Loucy (cell line): Measurements from ENCODE around the gene PRKRIP1.

Source experiments
- H2AFZ ChIP-seq: fragments of 200-600 bp; sonication (generic); 2 replicates; pipeline ENCODE4 v1.6.0; 2016; ENCODE audit warnings: antibody characterized with exemption, mild to moderate bottlenecking, low read length, moderate library complexity
- H3F3A ChIP-seq: fragments of 200-600 bp; 2 replicates; pipeline ENCODE4 v1.6.0; 2016; ENCODE audit warnings: antibody characterized with exemption, low read depth, mild to moderate bottlenecking
- H3K27me3 ChIP-seq: fragments of 200-600 bp; sonication (generic); 2 replicates; pipeline ENCODE4 v1.6.1; 2014; ENCODE audit warnings: low read length, mild to moderate bottlenecking; ENCODE audit not compliant: insufficient read depth, poor library complexity, severe bottlenecking
- H3K36me3 ChIP-seq: fragments of 200-600 bp; sonication (generic); 2 replicates; pipeline ENCODE4 v1.6.1; 2016; ENCODE audit warnings: low read length; ENCODE audit not compliant: insufficient read depth
- H3K4me1 ChIP-seq: fragments of 200-600 bp; sonication (generic); 2 replicates; pipeline ENCODE4 v1.5.1; 2014; ENCODE audit warnings: low read length, mild to moderate bottlenecking; ENCODE audit not compliant: insufficient read depth, poor library complexity, severe bottlenecking
- H3K4me2 ChIP-seq: fragments of 200-600 bp; sonication (generic); 2 replicates; pipeline ENCODE4 v1.6.0; 2014; ENCODE audit warnings: antibody characterized with exemption, low read length, low read depth, mild to moderate bottlenecking; ENCODE audit not compliant: poor library complexity, severe bottlenecking
- H3K4me3 ChIP-seq: fragments of 200-600 bp; sonication (generic); 2 replicates; pipeline ENCODE4 v1.5.1; 2014; ENCODE audit warnings: low read length, mild to moderate bottlenecking, mixed read lengths; ENCODE audit not compliant: poor library complexity, severe bottlenecking
- H3K79me2 ChIP-seq: fragments of 200-600 bp; sonication (generic); 2 replicates; pipeline ENCODE4 v1.6.1; 2014; ENCODE audit warnings: low read length; ENCODE audit not compliant: insufficient read depth
- H3K9ac ChIP-seq: fragments of 200-600 bp; sonication (generic); 2 replicates; pipeline ENCODE4 v1.6.0; 2014; ENCODE audit warnings: mild to moderate bottlenecking, low read depth, low read length, moderate library complexity; ENCODE audit not compliant: poor library complexity, severe bottlenecking
- H3K9me2 ChIP-seq: fragments of 200-600 bp; sonication (generic); replicated peaks from 2 replicates; pipeline ENCODE4 v1.6.1; 2016; ENCODE audit warnings: low read depth, low read length, mixed read lengths
- H3K9me3 ChIP-seq: fragments of 200-600 bp; sonication (generic); 2 replicates; pipeline ENCODE4 v1.6.1; 2014; ENCODE audit warnings: mild to moderate bottlenecking, antibody characterized with exemption, low read length, low read depth; ENCODE audit not compliant: insufficient read depth
- H4K20me1 ChIP-seq: fragments of 200-600 bp; sonication (generic); 2 replicates; pipeline ENCODE4 v1.6.0; 2014; ENCODE audit warnings: antibody characterized with exemption, low read length, mild to moderate bottlenecking; ENCODE audit not compliant: insufficient read depth, poor library complexity, severe bottlenecking
- CTCF ChIP-seq: fragments of 200-600 bp; sonication (generic); conservative IDR thresholded peaks from 2 replicates; pipeline ENCODE4 v1.5.1; 2014; ENCODE audit warnings: mild to moderate bottlenecking, antibody characterized with exemption, low read length
- EZH2phosphoT487 ChIP-seq: fragments of 200-600 bp; IDR thresholded peaks from 2 replicates; pipeline ENCODE4 v1.6.1; 2018; ENCODE audit warnings: antibody characterized with exemption, mild to moderate bottlenecking, moderate library complexity, borderline replicate concordance

Gene PRKRIP1

GRCh38 chr7:102447311-102447710 lies 51.1 kb downstream of the PRKRIP1 start:
- Histone ChIP-seq H2AFZ (no peak overlapping the region), H3K4me2 (no peak overlapping the region), H3F3A (no peaks in the 10 kb centered on the region), H3K27me3 (no peaks in the 10 kb centered on the region), H3K36me3 (peaks cover 21% of the 10 kb centered on the region; the same call in 1 of the 2 replicates), H3K79me2 (no peaks in the 10 kb centered on the region), H3K4me3 (no peak overlapping the region), H3K9me3 (no peaks in the 10 kb centered on the region), H4K20me1 (no peaks in the 10 kb centered on the region), H3K4me1 (peaks cover 11% of the 10 kb centered on the region), H3K9ac (no peak overlapping the region), H3K9me2 (no peaks in the 10 kb centered on the region)
- TF ChIP-seq EZH2phosphoT487 (no peak), CTCF (no peak)

- TF ChIP-seq EZH2phosphoT487 (no peak), CTCF (no peak)
- Histone ChIP-seq H3K9ac (no peak overlapping the region), H3K36me3 (peaks cover 21% of the 10 kb centered on the region; the same call in 1 of the 2 replicates), H3F3A (no peaks in the 10 kb centered on the region), H3K27me3 (no peaks in the 10 kb centered on the region), H3K4me2 (no peak overlapping the region), H4K20me1 (no peaks in the 10 kb centered on the region), H3K4me3 (no peak overlapping the region), H3K79me2 (no peaks in the 10 kb centered on the region), H3K9me3 (no peaks in the 10 kb centered on the region), H3K9me2 (no peaks in the 10 kb centered on the region), H2AFZ (no peak overlapping the region), H3K4me1 (no peaks in the 10 kb centered on the region)
These were observed 53.0 kb downstream of the PRKRIP1 start for GRCh38 chr7:102449136-102449535.

GRCh38 chr7:102450242-102450641 lies 54.1 kb downstream of the PRKRIP1 start:
- Histone ChIP-seq H3K4me2 (no peak overlapping the region), H4K20me1 (no peaks in the 10 kb centered on the region), H2AFZ (no peak overlapping the region), H3K4me3 (no peak overlapping the region), H3K9me2 (no peaks in the 10 kb centered on the region), H3K79me2 (no peaks in the 10 kb centered on the region), H3K9me3 (no peaks in the 10 kb centered on the region), H3K36me3 (peaks cover 21% of the 10 kb centered on the region; the same call in 1 of the 2 replicates), H3K9ac (no peak overlapping the region), H3K4me1 (no peaks in the 10 kb centered on the region), H3K27me3 (no peaks in the 10 kb centered on the region), H3F3A (no peaks in the 10 kb centered on the region)
- TF ChIP-seq CTCF (peak; percentile 66), EZH2phosphoT487 (no peak)
